Esophagus muscularis mucosa (tissue), 4 donors: Measurements from ENCODE around the gene CYP27B1.

Source experiments
- CTCF ChIP-seq, 3 experiments: fragments of 200-600 bp in 2 of 3; fragments of 450-650 bp in 1 of 3; sonication (generic) in 2 of 3; IDR thresholded peaks; one replicate each; pipeline ENCODE4 v1.5.1; 2017 to 2019; ENCODE audit warnings: antibody characterized with exemption in 3 of 3, mild to moderate bottlenecking in 2 of 3, moderate library complexity in 1 of 3
- EP300 ChIP-seq: sonication (generic); formaldehyde crosslinking; IDR thresholded peaks from one replicate; pipeline ENCODE4 v1.6.1; 2017; ENCODE audit warnings: antibody characterized with exemption
- POLR2A ChIP-seq: fragments of 450-650 bp; IDR thresholded peaks from one replicate; pipeline ENCODE4 v1.6.1; 2017; ENCODE audit warnings: antibody characterized with exemption, moderate library complexity, mild to moderate bottlenecking, low read depth

- TF ChIP-seq CTCF (IDR thresholded peaks at IDR 0.05) (no peak), POLR2A (no peak), EP300 (no peak)
Observed at GRCh38 chr12:57813111-57813970, 46.5 kb upstream of the CYP27B1 start.
